Thoracic aorta endothelial cell (primary cell): ENCODE measurements around the gene RAG2. TPM values are rescaled to one million over a fixed set of nuclear protein-coding genes. Genes with fewer than 3 reads are reported as not detected.

Experiments
- total RNA-seq: library from RNA; depleted of rRNA; stranded (reverse); fragments of >200 nt; gene quantifications from 2 replicates; pipeline ENCODE4 v1.2.3, GENCODE V29; 2012

The RAG2 gene
- total RNA-seq = not detected in 2 replicates

GRCh38 chr11:36598051-36598450, at the start of gene RAG2:
Gene RAG2, minus strand, starts transcription at chr11:36598236. Its CDS starts 4,068 bp downstream, at chr11:36594168.

DNA sequence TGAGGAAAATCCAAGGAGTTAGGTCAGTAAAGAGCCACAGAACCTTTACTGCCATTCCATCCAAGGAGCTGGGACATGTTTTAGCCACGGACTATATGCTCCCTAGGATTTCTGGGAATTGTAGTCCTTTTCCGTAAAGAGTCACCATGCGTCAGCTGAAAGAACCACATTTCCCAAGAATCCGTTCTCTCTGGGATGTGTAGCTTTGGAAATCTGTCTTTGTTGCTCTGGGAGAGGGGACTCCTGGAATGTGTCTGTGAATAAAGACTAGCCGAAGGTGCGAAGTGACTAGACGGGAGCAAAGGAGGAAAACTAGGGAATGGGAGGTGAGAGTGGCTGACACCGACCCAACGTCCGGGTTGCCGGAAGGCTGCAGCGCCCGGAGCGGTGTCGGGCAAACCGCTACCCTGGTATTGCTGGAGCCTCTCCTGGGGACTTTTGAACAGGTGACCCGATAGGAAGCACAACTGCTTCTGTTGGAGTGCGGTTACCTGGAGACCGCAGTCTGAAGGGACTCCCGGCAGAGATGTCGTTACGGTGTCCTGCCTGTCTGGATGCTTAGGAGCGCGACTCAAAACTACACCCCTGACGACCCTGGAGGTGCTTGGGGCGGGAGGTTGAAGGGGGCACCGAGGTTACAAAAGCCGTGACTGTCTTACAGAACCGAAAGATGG, 3.6 kb downstream of the RAG2 start, which contains the start of gene IFTAP:
Gene IFTAP (plus strand): TSS at position 187 of the 674 bp plus-strand sequence. CDS start 15,602 bp downstream, outside the sequence.

GRCh38 chr11:36567694-36568093, 30.3 kb downstream of the RAG2 start, which contains the start of gene RAG1:
Gene RAG1, plus strand, starts transcription at chr11:36568007. Its CDS starts 5,298 bp downstream, at chr11:36573305.

Other genes starting within 250 kb of the RAG2 start
- 16.2 and 16.6 TPM in 2 replicates for gene TRAF6, start 88.0 kb downstream of the RAG2 start, total RNA-seq
- 1.7 and 1.9 TPM in 2 replicates for gene RAG1, start 30.2 kb downstream of the RAG2 start, total RNA-seq
- 39.4 and 45.6 TPM in 2 replicates for gene IFTAP, start 3.7 kb downstream of the RAG2 start, total RNA-seq